HepG2 (cell line): Measurements from ENCODE around the gene GPR62. TPM values are rescaled to one million over a fixed set of nuclear protein-coding genes. Genes with fewer than 3 reads are reported as not detected.

Experiments
- ARID4A ChIP-seq: sonication (generic); formaldehyde crosslinking; IDR thresholded peaks from 2 replicates; pipeline ENCODE4 v1.5.0; 2020; ENCODE audit warnings: mild to moderate bottlenecking, missing genetic modification reagents, borderline replicate concordance
- CENPT ChIP-seq: sonication (generic); formaldehyde crosslinking; IDR thresholded peaks from 2 replicates; pipeline ENCODE4 v1.8.0; 2022; ENCODE audit warnings: low read depth, mild to moderate bottlenecking, moderate library complexity, missing genetic modification reagents
- HNF1B ChIP-seq: sonication (generic); formaldehyde crosslinking; IDR thresholded peaks from 2 replicates; pipeline ENCODE4 v1.5.1; 2020; ENCODE audit warnings: mild to moderate bottlenecking, moderate library complexity, missing genetic modification reagents
- HOXD1 ChIP-seq: sonication (generic); formaldehyde crosslinking; IDR thresholded peaks from 2 replicates; pipeline ENCODE4 v1.5.0; 2020; ENCODE audit warnings: missing genetic modification reagents
- IKZF1 ChIP-seq: fragments of 450-650 bp; IDR thresholded peaks from 2 replicates; pipeline ENCODE4 v1.7.1; 2016
- MED13 ChIP-seq: sonication (generic); formaldehyde crosslinking; IDR thresholded peaks from 2 replicates; pipeline ENCODE4 v1.5.0; 2020; ENCODE audit warnings: missing genetic modification reagents
- MLLT10 ChIP-seq: sonication (generic); formaldehyde crosslinking; IDR thresholded peaks from 2 replicates; pipeline ENCODE4 v1.4.0; 2020; ENCODE audit warnings: missing genetic modification reagents
- NFAT5 ChIP-seq: sonication (generic); formaldehyde crosslinking; IDR thresholded peaks from 2 replicates; pipeline ENCODE4 v1.4.0; 2020; ENCODE audit warnings: missing genetic modification reagents
- PHF5A ChIP-seq: IDR thresholded peaks from one replicate; pipeline ENCODE4 v1.6.1; 2018; ENCODE audit warnings: low read depth, missing genetic modification reagents; ENCODE audit not compliant: unreplicated experiment
- RARG ChIP-seq: sonication (generic); formaldehyde crosslinking; IDR thresholded peaks from 2 replicates; pipeline ENCODE4 v1.4.0; 2020; ENCODE audit warnings: low read depth, mild to moderate bottlenecking, missing genetic modification reagents
- RFX5 ChIP-seq: IDR thresholded peaks from 2 replicates; pipeline ENCODE4 v1.6.1; 2011; ENCODE audit warnings: low read depth, low read length, improper control_type of control experiment
- THYN1 ChIP-seq: sonication (generic); formaldehyde crosslinking; IDR thresholded peaks from 2 replicates; pipeline ENCODE4 v1.8.1; 2023; ENCODE audit warnings: low read depth, mild to moderate bottlenecking, moderate library complexity, missing genetic modification reagents, borderline replicate concordance
- ZBTB2 ChIP-seq: sonication (generic); formaldehyde crosslinking; IDR thresholded peaks from 2 replicates; pipeline ENCODE4 v1.8.0; 2022; ENCODE audit warnings: low read depth, missing genetic modification reagents
- ZFP37 ChIP-seq: sonication (generic); formaldehyde crosslinking; IDR thresholded peaks from 2 replicates; pipeline ENCODE4 v1.4.0; 2020; ENCODE audit warnings: missing genetic modification reagents, borderline replicate concordance
- ZNF33B ChIP-seq: sonication (generic); formaldehyde crosslinking; IDR thresholded peaks from 2 replicates; pipeline ENCODE4 v1.5.1; 2020; ENCODE audit warnings: mild to moderate bottlenecking, missing genetic modification reagents
- ZNF530 ChIP-seq: sonication (generic); formaldehyde crosslinking; IDR thresholded peaks from 2 replicates; pipeline ENCODE4 v1.5.0; 2020; ENCODE audit warnings: low read depth, mild to moderate bottlenecking, missing genetic modification reagents
- ZNF780A ChIP-seq: sonication (generic); formaldehyde crosslinking; IDR thresholded peaks from 2 replicates; pipeline ENCODE4 v1.8.0; 2022; ENCODE audit warnings: mild to moderate bottlenecking, missing genetic modification reagents, moderate library complexity
- polyA plus RNA-seq, 8 experiments: library from polyadenylated mRNA; depleted of rRNA in 3 of 8; stranded (reverse) in 7 of 8; unstranded in 1 of 8; fragments of >200 nt; fragmentation: Illumina TruSeq in 4 of 8; extraction: Trizol in 4 of 8; gene quantifications; 2 replicates each; pipeline versions ENCODE4 v1.2.1 to v1.2.3, GENCODE V29; 2011 to 2016; ENCODE audit warnings: low read depth in 4 of 8, missing spikeins in 1 of 8, mixed read lengths in 1 of 8; ENCODE audit not compliant: insufficient read depth in 1 of 8
- total RNA-seq, 5 experiments: library from RNA; depleted of rRNA; stranded (reverse); fragments of >200 nt; fragmentation: Illumina TruSeq; extraction: Trizol; gene quantifications; 2 replicates each; pipeline ENCODE4 v1.2.3, GENCODE V29; 2016; ENCODE audit warnings: low read depth in 1 of 5

Gene GPR62
- total and polyA plus RNA-seq, 2 of the 13 experiments (the other 11 are each of a cell fraction or from before 2014, with no cell fraction given): not detected

GRCh38 chr3:51967384-51968169 is 12.4 kb downstream of the GPR62 start, which contains the start of gene PCBP4 (continued):
- TF ChIP-seq NFAT5 (CRISPR knock-in tag) (no peak), ZBTB2 (CRISPR knock-in tag) (peak; percentile 49; the same call in 1 of the 2 replicates), PHF5A (CRISPR knock-in tag) (no peak), HOXD1 (CRISPR knock-in tag) (no peak), ZFP37 (CRISPR knock-in tag) (no peak), MLLT10 (no peak), THYN1 (CRISPR knock-in tag) (no peak), IKZF1 (no peak), ZNF530 (CRISPR knock-in tag) (no peak), ZNF33B (CRISPR knock-in tag) (no peak), HNF1B (CRISPR knock-in tag) (no peak), RARG (CRISPR knock-in tag) (no peak), MED13 (CRISPR knock-in tag) (no peak), RFX5 (no peak), ARID4A (CRISPR knock-in tag) (0 out of 2 replicates have a peak, but pooled peaks have one; percentile 27), CENPT (CRISPR knock-in tag) (no peak), ZNF780A (no peak)
